Type B pancreatic cell (in vitro differentiated cells): Measurements from ENCODE around the gene LMAN1L. TPM values are rescaled to one million over a fixed set of nuclear protein-coding genes. Genes with fewer than 3 reads are reported as not detected.

Experiments
- DNase-seq: peaks from one replicate; pipeline ENCODE4 v3.0.0; 2021; ENCODE audit warnings: mixed read lengths; ENCODE audit not compliant: unreplicated experiment; ENCODE audit errors: extremely low spot score
- H3K27ac Mint-ChIP-seq: 2 replicates; pipeline ENCODE4 v1.8.0; 2021; ENCODE audit warnings: mild to moderate bottlenecking, mixed read lengths
- H3K27me3 Mint-ChIP-seq: 2 replicates; pipeline ENCODE4 v1.8.0; 2021; ENCODE audit warnings: mixed read lengths
- H3K36me3 Mint-ChIP-seq: 2 replicates; pipeline ENCODE4 v1.8.0; 2021; ENCODE audit warnings: mixed read lengths
- H3K4me1 Mint-ChIP-seq: one replicate; pipeline ENCODE4 v1.8.0; 2021; ENCODE audit warnings: mixed read lengths; ENCODE audit not compliant: unreplicated experiment
- H3K4me3 Mint-ChIP-seq: 2 replicates; pipeline ENCODE4 v1.8.0; 2021; ENCODE audit warnings: mild to moderate bottlenecking, mixed read lengths
- H3K9me3 Mint-ChIP-seq: 2 replicates; pipeline ENCODE4 v1.8.0; 2021; ENCODE audit warnings: mixed read lengths
- CTCF ChIP-seq: fragments of 200-600 bp; sonication (generic); conservative IDR thresholded peaks from 2 replicates; pipeline ENCODE4 v1.5.0; 2021; ENCODE audit warnings: antibody characterized with exemption, mild to moderate bottlenecking
- total RNA-seq: library from RNA; stranded (reverse); gene quantifications from 2 replicates; pipeline ENCODE4 v1.2.1, GENCODE V29; 2021; ENCODE audit warnings: low replicate concordance

The LMAN1L gene
- total RNA-seq, 1 donor from 2014 or later: not detected

- peak; percentile 27 for TF ChIP-seq CTCF
- H3K4me3 Mint-ChIP-seq: peak overlapping the region; percentile 77
- DNase-seq: no peak
- peaks cover 65% of the 10 kb centered on the region for H3K4me1 Mint-ChIP-seq
- H3K27ac Mint-ChIP-seq: peak overlapping the region; percentile 70
- no peaks in the 10 kb centered on the region for H3K27me3 Mint-ChIP-seq
- H3K9me3 Mint-ChIP-seq: no peaks in the 10 kb centered on the region
- H3K36me3 Mint-ChIP-seq: no peaks in the 10 kb centered on the region
Observed at GRCh38 chr15:74788042-74788682, 24.5 kb upstream of the LMAN1L start.

GRCh38 chr15:74788683-74789151 is 23.9 kb upstream of the LMAN1L start:
- no peak for TF ChIP-seq CTCF
- Mint-ChIP-seq H3K4me1 (peaks cover 61% of the 10 kb centered on the region), H3K9me3 (no peaks in the 10 kb centered on the region), H3K36me3 (no peaks in the 10 kb centered on the region), H3K4me3 (peak overlapping the region; percentile 79), H3K27me3 (no peaks in the 10 kb centered on the region), H3K27ac (peak overlapping the region; percentile 82)
- no peak for DNase-seq

GRCh38 chr15:74789171-74789631 is 23.4 kb upstream of the LMAN1L start:
- Mint-ChIP-seq H3K27ac (peak overlapping the region; percentile 82), H3K4me3 (peak overlapping the region; percentile 79), H3K27me3 (no peaks in the 10 kb centered on the region), H3K9me3 (no peaks in the 10 kb centered on the region), H3K36me3 (no peaks in the 10 kb centered on the region), H3K4me1 (peaks cover 58% of the 10 kb centered on the region)
- no peak for TF ChIP-seq CTCF
- DNase-seq: no peak

GRCh38 chr15:74789741-74790079 is 22.9 kb upstream of the LMAN1L start:
- Mint-ChIP-seq H3K4me1 (peaks cover 56% of the 10 kb centered on the region), H3K27me3 (no peaks in the 10 kb centered on the region), H3K4me3 (peak overlapping the region; percentile 79), H3K36me3 (no peaks in the 10 kb centered on the region), H3K9me3 (no peaks in the 10 kb centered on the region), H3K27ac (peak overlapping the region; percentile 82)
- DNase-seq: no peak
- TF ChIP-seq CTCF: no peak

GRCh38 chr15:74790080-74790916 is 22.3 kb upstream of the LMAN1L start:
- no peaks in the 10 kb centered on the region for H3K9me3 Mint-ChIP-seq
- no peaks in the 10 kb centered on the region for H3K27me3 Mint-ChIP-seq
- H3K36me3 Mint-ChIP-seq: no peaks in the 10 kb centered on the region
- no peak for TF ChIP-seq CTCF
- peaks cover 51% of the 10 kb centered on the region for H3K4me1 Mint-ChIP-seq
- H3K4me3 Mint-ChIP-seq: no peak overlapping the region
- no peak overlapping the region for H3K27ac Mint-ChIP-seq
- DNase-seq: no peak
